Measurements from ENCODE around the gene PAPLN.

DNA sequence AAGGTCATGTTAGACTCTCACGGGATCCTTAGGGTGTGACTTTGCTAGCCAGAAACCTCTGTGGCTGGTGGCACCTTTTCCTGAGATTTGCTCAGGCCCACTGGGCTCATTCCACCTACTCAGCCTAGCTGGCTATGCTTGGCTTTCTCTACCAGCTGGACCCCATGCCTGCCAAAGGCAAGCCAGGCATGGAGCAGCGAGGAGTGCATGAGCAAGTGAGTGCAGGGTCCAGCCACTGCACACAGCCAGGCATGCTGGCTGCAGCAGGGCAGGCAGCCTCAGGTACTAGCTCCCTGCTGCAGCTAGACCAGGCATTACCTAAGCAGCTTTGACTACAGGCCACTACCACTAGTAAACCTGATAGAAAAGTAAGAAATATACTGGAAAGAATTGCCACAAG lies 29.7 kb upstream of the PAPLN start:
- TF ChIP-seq CTCF (conservative IDR thresholded peaks at IDR 0.05; ENCODE audit: low read depth in 2 of 2): no peak
- TF ChIP-seq POLR2AphosphoS5 (IDR thresholded peaks at IDR 0.05; ENCODE audit: low read depth): no peak
- TF ChIP-seq REST (IDR thresholded peaks at IDR 0.05; ENCODE audit: unreplicated experiment): no peak
- no peak for TF ChIP-seq EZH2phosphoT487 (IDR thresholded peaks at IDR 0.05; ENCODE audit: unreplicated experiment)
- no peak for TF ChIP-seq ZNF331 (CRISPR knock-in tag; IDR thresholded peaks at IDR 0.05; ENCODE audit: low read depth)
- TF ChIP-seq EZH2 (IDR thresholded peaks at IDR 0.05; ENCODE audit: low read depth, unreplicated experiment): no peak
- no peak for TF ChIP-seq JUNB (IDR thresholded peaks at IDR 0.05; ENCODE audit: unreplicated experiment)
- TF ChIP-seq CREB1 (CRISPR knock-in tag; IDR thresholded peaks at IDR 0.05; ENCODE audit: low read depth): no peak

Data from GM23338 (cell line).